COLO829 (cell line): Measurements from ENCODE around the gene PPAN.

Experiments
- DNase-seq: peaks from one replicate; pipeline ENCODE4 v3.0.0; 2012; ENCODE audit warnings: low spot score

The PPAN gene

GRCh38 chr19:10106100-10106936 lies at the start of gene PPAN:
Gene PPAN, plus strand, starts transcription at chr19:10106362. Its CDS starts 33 bp downstream, at chr19:10106395.
- peak; percentile 99 for DNase-seq

DNA sequence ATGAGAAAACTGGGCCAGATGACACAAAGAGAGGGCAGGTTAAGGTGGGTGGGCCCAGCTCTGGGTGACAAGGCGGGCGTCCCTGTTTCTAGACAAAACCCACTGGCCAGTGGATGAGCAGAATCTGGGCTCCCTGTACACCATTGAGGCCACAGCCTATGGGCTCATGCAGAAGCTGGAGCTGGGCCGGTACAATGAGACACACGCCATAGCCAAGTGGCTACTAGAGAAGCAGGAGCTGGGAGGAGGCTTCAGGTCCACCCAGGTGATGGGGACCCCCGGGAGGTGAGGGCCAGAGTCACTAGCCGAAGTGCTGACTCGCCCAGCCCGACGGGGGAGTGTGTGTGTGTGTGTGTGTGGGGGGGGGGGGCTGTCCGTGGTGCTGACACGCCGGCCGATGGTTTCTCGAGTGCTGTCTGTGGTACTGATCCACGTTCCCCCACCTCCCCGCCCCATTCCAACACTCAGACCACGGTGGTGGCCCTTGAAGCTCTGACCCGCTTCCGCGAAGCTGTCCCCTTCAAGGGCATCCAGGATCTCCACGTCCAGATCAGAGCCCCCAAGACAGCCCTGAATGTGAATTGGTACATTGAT lies 44.3 kb upstream of the PPAN start:
- peak; percentile 27 for DNase-seq

GRCh38 chr19:10068205-10068604 lies 38.0 kb upstream of the PPAN start:
- DNase-seq = no peak

- DNase-seq = peak; percentile 36
Measured at GRCh38 chr19:10069046-10069445, 37.1 kb upstream of the PPAN start.

GRCh38 chr19:10070730-10071446 lies 35.3 kb upstream of the PPAN start:
- no peak for DNase-seq

GRCh38 chr19:10074153-10074552 lies 32.0 kb upstream of the PPAN start:
- DNase-seq = no peak

- DNase-seq = no peak
Measured at GRCh38 chr19:10076535-10076934, 29.6 kb upstream of the PPAN start.

GRCh38 chr19:10078329-10078728 lies 27.8 kb upstream of the PPAN start:
- DNase-seq = no peak

DNA sequence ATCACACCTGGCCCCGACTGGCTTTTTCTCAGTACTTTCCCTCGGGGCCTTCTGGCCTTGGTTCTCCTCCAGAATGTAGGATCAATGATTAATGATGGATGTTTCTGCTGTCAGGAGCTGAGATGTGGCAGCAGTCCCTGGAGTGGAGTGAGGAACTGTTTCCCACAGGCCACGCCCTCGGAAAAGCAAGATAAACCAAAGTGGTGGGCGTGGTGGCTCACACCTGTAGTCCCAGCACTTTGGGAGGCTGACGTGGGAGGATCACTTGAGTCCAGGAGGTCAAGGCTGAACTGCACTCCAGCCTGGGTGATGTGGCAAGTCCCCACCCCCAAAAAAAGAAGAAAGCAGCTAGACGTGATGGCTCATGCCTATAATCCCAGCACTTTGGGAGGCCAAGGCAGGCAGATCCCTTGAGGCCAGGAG lies 27.1 kb upstream of the PPAN start:
- DNase-seq = no peak

DNA sequence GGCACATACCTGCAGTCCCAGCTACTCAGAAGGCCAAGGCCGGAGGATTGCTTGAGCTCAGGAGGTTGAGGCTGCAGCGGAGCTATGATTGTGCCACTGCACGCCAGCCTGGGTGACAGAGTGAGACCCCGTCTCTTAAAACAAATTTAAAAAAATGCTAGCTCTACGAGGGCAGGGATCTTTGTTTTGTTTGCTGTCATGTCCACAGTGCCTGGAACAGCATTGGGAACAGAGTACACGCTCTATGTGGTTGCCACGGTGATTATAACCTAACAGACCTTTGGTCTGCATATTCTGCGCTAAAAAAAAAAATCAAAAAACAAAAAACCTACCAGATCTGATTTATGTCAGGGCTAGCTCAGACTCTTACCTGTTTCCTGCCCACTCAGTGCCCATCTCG lies 22.3 kb upstream of the PPAN start:
- DNase-seq = no peak

DNA sequence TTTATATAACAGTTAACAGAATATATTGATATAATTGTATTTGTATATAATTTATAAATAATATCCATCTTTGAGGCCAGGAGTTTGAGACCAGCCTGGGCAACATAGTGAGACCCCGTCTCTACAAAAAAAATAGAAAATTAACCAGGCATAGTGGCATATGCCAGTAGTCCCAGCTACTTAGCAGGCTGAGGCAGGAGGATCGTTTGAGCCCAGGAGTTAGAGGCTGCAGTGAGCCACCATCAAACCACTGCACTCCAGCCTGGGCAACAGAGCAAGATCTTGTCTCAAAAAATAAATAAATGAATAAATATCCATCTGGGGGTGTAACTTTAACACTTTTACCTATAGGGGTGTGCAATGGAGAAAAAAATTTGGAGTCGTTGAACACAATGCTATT lies 21.4 kb upstream of the PPAN start:
- no peak for DNase-seq

DNA sequence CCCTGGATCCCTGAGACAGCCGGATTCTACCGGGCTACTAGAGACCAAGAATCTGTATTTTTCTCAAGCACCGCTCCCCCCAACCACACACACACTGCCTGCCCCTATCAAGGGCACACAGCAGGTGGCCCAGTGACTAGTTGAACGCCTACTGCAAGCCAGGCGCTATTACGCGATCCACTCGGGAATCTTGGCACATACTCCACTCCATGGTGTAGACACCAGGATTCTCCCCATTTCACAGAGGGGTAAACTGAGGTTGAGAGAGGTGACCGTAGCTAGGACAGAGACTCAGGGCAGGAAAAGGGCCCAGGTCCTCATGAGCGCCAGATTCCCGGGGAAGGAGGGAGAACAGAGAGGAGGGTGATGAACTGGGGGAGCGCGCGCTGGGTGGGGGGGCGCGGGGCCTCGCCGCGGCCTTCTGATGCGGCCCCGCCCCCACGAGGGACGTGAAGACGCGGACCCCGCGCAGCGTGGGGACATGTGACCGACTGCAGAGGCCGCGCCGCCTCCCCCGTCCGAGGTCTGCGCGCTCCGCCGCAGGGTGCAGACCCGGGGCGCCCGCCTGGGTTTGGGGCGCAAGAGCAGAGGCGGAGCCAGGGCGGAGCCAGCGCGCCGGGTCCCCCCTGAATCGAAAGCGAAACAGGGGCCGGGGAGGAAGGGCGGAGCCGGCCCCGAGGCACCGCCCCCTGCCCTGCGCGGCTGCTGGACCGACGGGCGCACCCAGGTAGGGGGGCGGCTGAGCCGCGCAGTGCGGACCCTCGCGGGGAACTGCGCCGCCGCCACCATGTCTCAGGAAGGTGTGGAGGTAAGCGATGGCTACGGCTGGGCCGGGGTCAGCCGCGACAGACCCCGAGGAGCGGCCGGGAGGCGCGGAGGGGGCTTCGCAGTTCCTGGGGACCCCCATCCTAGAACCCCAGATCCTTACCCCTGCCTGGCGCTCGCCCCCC lies 20.2 kb upstream of the PPAN start, which contains the start of gene SHFL:
TSS of gene SHFL (plus strand) at position 677 of the 950 bp plus-strand sequence. CDS start at position 788, 111 bp downstream.
- no peak for DNase-seq

DNA sequence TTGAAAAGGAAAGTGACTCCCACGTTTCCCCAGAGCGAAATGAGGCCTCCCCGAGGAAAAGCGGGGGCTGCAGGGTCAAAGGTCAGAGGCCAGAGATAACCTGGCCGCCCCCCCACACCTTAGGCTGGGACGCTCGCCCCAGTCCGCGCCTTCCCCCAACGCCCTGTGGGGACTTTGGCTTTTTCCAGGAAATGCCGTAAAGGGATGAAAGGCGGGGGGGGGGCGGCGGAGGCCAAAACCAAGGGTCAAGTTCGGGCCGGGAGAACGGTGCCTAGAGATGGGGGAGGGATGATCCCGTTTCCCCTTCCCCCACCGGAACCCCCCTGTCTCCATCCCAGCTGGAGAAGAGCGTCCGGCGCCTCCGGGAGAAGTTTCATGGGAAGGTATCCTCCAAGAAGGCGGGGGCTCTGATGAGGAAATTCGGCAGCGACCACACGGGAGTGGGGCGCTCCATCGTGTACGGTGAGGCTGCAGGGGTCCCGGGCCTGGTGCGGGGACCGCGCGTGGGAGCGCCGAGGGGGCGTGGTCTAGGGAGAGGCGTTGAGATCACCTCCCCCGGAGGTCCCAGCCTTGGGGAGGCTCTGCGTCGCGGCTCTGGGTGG lies 19.5 kb upstream of the PPAN start:
- DNase-seq = no peak

DNA sequence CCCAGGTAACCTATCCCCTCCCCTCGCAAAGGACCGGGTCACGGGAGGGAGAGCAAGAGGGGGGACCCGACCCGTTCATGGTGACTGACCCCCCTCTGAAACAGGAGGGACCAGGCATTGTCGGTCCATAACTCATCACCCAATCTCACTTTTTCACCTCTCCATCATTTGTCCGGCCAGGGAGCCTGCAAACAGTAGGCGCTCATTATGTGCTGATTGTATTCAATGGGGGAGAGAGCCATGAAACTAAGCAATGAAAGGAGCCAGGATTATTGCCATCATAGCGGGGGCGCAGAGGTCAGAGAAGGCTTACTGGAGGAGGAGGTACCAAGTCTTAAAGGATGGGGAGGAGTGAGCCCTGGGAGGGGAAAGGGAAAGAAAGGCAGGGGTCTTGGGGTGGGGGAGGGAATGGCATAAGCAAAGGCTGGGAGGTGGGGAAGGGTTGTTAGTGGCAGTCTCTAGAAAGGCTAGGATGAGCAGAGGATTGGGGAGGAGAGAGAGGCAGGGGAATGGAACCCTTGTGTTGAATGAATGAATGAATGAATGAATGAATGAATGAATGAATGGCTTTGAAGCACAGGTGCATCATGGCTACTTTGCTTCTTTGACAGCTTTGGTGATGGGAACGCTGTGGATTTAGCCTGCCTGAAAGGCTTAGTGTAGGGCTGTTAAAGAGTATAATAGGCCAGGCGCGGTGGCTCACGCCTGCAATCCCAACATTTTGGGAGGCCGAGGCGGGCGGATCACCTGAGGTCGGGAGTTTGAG lies 18.7 kb upstream of the PPAN start:
- DNase-seq = no peak

GRCh38 chr19:10088949-10089554 lies 17.1 kb upstream of the PPAN start:
- DNase-seq = no peak

- DNase-seq = no peak
Measured at GRCh38 chr19:10089801-10090375, 16.3 kb upstream of the PPAN start.

- DNase-seq = no peak
Measured at GRCh38 chr19:10091370-10091687, 14.8 kb upstream of the PPAN start.

GRCh38 chr19:10091895-10092641 lies 14.1 kb upstream of the PPAN start:
- DNase-seq = no peak

GRCh38 chr19:10092648-10093294 lies 13.4 kb upstream of the PPAN start:
- DNase-seq = no peak
